ENCODE measurements around the gene RNFT2. TPM values are rescaled to one million over a fixed set of nuclear protein-coding genes. Genes with fewer than 3 reads are reported as not detected.
A peak's percentile ranks its signal among the peaks of the same experiment; 100 is the strongest.

RNFT2 gene
- total RNA-seq, 5 donors from 2014 or later (not counting 1 experiment from before 2014, with no cell fraction given), result 5.1 to 7.6 (median 6.9) TPM

GRCh38 chr12:116820064-116820656 lies 82.0 kb downstream of the RNFT2 start:
- Mint-ChIP-seq H3K27ac (peak overlapping the region; percentile 55 to 62), H3K4me1 (peaks cover 22 to 31% (median 27%) of the 10 kb centered on the region in 3 donors), H3K27me3 (no peaks in the 10 kb centered on the region), H3K4me3 (peak overlapping the region; percentile 63 to 95 (median 92)), H3K9me3 (peaks cover 0 to 4% (median 0%) of the 10 kb centered on the region in 3 donors), H3K36me3 (peaks cover 3% of the 10 kb centered on the region)
- ChIA-PET POLR2A (interaction anchor here in 1 of 2 donors (0.6 kb wide), 1 partner anchor 1322 kb away, joined by 9 read pairs; no protein-coding TSS in a partner anchor), CTCF (interaction anchor here in 1 of 2 donors (0.5 kb wide), 1 partner anchor 102 kb away, joined by 3 read pairs; no protein-coding TSS in a partner anchor)
- DNase-seq (peak in 1 of 35 experiments; percentile 5), ATAC-seq (replicated peaks in 1 of 4) (no peak)
- Histone ChIP-seq H3K27me3 (replicated peaks in 1 of 2; ENCODE audit: control insufficient read depth in 2 of 2, extremely low read depth in 1 of 2, insufficient read depth in 2 of 2, low read length in 1 of 2) (no peaks in the 10 kb centered on the region), H3K4me3 (ENCODE audit: control insufficient read depth in 1 of 2, extremely low read depth in 1 of 2, low read length in 1 of 2) (no peak overlapping the region), H3K36me3 (ENCODE audit: control insufficient read depth in 2 of 2, extremely low read depth in 1 of 2, insufficient read depth in 1 of 2, low read length in 1 of 2) (no peaks in the 10 kb centered on the region), H3K27ac (ENCODE audit: low read length) (no peak overlapping the region), H3K9me3 (no peaks in the 10 kb centered on the region), H3K4me1 (ENCODE audit: control insufficient read depth in 1 of 2, extremely low read depth in 1 of 2, insufficient read depth in 2 of 2, low read length in 2 of 2) (peaks cover 4 to 16% of the 10 kb centered on the region in 2 experiments)
- 92% methylated on average over 2 of the region's 10 CpGs for WGBS (ENCODE audit: insufficient coverage)

GRCh38 chr12:116821291-116821690 lies 83.2 kb downstream of the RNFT2 start:
- Mint-ChIP-seq H3K36me3 (peaks cover 9% of the 10 kb centered on the region), H3K27me3 (no peaks in the 10 kb centered on the region), H3K4me3 (no peak overlapping the region), H3K9me3 (peaks cover 0 to 4% (median 0%) of the 10 kb centered on the region in 3 donors), H3K27ac (no peak overlapping the region), H3K4me1 (peaks cover 22 to 31% (median 27%) of the 10 kb centered on the region in 3 donors)
- Histone ChIP-seq H3K9me3 (no peaks in the 10 kb centered on the region), H3K36me3 (ENCODE audit: control insufficient read depth in 2 of 2, extremely low read depth in 1 of 2, insufficient read depth in 1 of 2, low read length in 1 of 2) (no peaks in the 10 kb centered on the region), H3K27me3 (replicated peaks in 1 of 2; ENCODE audit: control insufficient read depth in 2 of 2, extremely low read depth in 1 of 2, insufficient read depth in 2 of 2, low read length in 1 of 2) (no peaks in the 10 kb centered on the region), H3K27ac (ENCODE audit: low read length) (no peak overlapping the region), H3K4me1 (ENCODE audit: control insufficient read depth in 1 of 2, extremely low read depth in 1 of 2, insufficient read depth in 2 of 2, low read length in 2 of 2) (peaks cover 4 to 16% of the 10 kb centered on the region in 2 experiments), H3K4me3 (ENCODE audit: control insufficient read depth in 1 of 2, extremely low read depth in 1 of 2, low read length in 1 of 2) (no peak overlapping the region)
- ChIA-PET CTCF (no interaction called here), POLR2A (interaction anchor here in 1 of 2 donors (0.6 kb wide), 1 partner anchor 29 kb away, joined by 3 read pairs; no protein-coding TSS in a partner anchor)
- 76% methylated on average over 6 of the region's 8 CpGs for WGBS (ENCODE audit: insufficient coverage)
- DNase-seq (no peak), ATAC-seq (replicated peaks in 1 of 4) (no peak)

- H3K4me1 ChIP-seq (ENCODE audit: control insufficient read depth in 1 of 2, extremely low read depth in 1 of 2, insufficient read depth in 2 of 2, low read length in 2 of 2), result no peaks in the 10 kb centered on the region
- no peak overlapping the region for H3K27ac ChIP-seq (ENCODE audit: low read length)
- H3K9me3 Mint-ChIP-seq, result peaks cover 0 to 4% (median 0%) of the 10 kb centered on the region in 3 donors
- POLR2A ChIA-PET, result no interaction called here
- CTCF ChIA-PET, result no interaction called here
- no peak overlapping the region for H3K4me3 Mint-ChIP-seq
- H3K9me3 ChIP-seq, result no peaks in the 10 kb centered on the region
- H3K36me3 Mint-ChIP-seq, result peaks cover 9% of the 10 kb centered on the region
- no peak overlapping the region for H3K4me3 ChIP-seq (ENCODE audit: control insufficient read depth in 1 of 2, extremely low read depth in 1 of 2, low read length in 1 of 2)
- no peaks in the 10 kb centered on the region for H3K36me3 ChIP-seq (ENCODE audit: control insufficient read depth in 2 of 2, extremely low read depth in 1 of 2, insufficient read depth in 1 of 2, low read length in 1 of 2)
- no peaks in the 10 kb centered on the region for H3K4me1 Mint-ChIP-seq
- no CpG with 5 or more reads among the region's 4 CpGs for WGBS (ENCODE audit: insufficient coverage)
- DNase-seq (no peak), ATAC-seq (replicated peaks in 1 of 4) (no peak)
- no peaks in the 10 kb centered on the region for H3K27me3 Mint-ChIP-seq
- H3K27ac Mint-ChIP-seq, result no peak overlapping the region
- H3K27me3 ChIP-seq (replicated peaks in 1 of 2; ENCODE audit: control insufficient read depth in 2 of 2, extremely low read depth in 1 of 2, insufficient read depth in 2 of 2, low read length in 1 of 2), result no peaks in the 10 kb centered on the region
Measured at GRCh38 chr12:116827432-116827831, 89.3 kb downstream of the RNFT2 start.

- Mint-ChIP-seq H3K4me3 (no peak overlapping the region), H3K36me3 (peaks cover 15% of the 10 kb centered on the region), H3K4me1 (no peaks in the 10 kb centered on the region), H3K27ac (no peak overlapping the region), H3K9me3 (peaks cover 0 to 2% (median 0%) of the 10 kb centered on the region in 3 donors), H3K27me3 (no peaks in the 10 kb centered on the region)
- WGBS (ENCODE audit: insufficient coverage), result 100% methylated on average over 2 of the region's 6 CpGs
- no peaks in the 10 kb centered on the region for H3K4me1 ChIP-seq (ENCODE audit: control insufficient read depth in 1 of 2, extremely low read depth in 1 of 2, insufficient read depth in 2 of 2, low read length in 2 of 2)
- DNase-seq (no peak), ATAC-seq (replicated peaks in 1 of 4) (no peak)
- H3K4me3 ChIP-seq (ENCODE audit: control insufficient read depth in 1 of 2, extremely low read depth in 1 of 2, low read length in 1 of 2), result no peak overlapping the region
- no peak overlapping the region for H3K27ac ChIP-seq (ENCODE audit: low read length)
- ChIA-PET CTCF (no interaction called here), POLR2A (interaction anchor here in 1 of 2 donors (0.5 kb wide), 1 partner anchor 110 kb away, joined by 4 read pairs; no protein-coding TSS in a partner anchor)
- no peaks in the 10 kb centered on the region for H3K27me3 ChIP-seq (replicated peaks in 1 of 2; ENCODE audit: control insufficient read depth in 2 of 2, extremely low read depth in 1 of 2, insufficient read depth in 2 of 2, low read length in 1 of 2)
- H3K9me3 ChIP-seq, result no peaks in the 10 kb centered on the region
- no peaks in the 10 kb centered on the region for H3K36me3 ChIP-seq (ENCODE audit: control insufficient read depth in 2 of 2, extremely low read depth in 1 of 2, insufficient read depth in 1 of 2, low read length in 1 of 2)
Measured at GRCh38 chr12:116832353-116832752, 94.2 kb downstream of the RNFT2 start.

- ChIA-PET POLR2A (no interaction called here), CTCF (no interaction called here)
- H3K4me3 ChIP-seq (ENCODE audit: control insufficient read depth in 1 of 2, extremely low read depth in 1 of 2, low read length in 1 of 2), result no peak overlapping the region
- H3K9me3 ChIP-seq, result no peaks in the 10 kb centered on the region
- H3K4me1 ChIP-seq (ENCODE audit: control insufficient read depth in 1 of 2, extremely low read depth in 1 of 2, insufficient read depth in 2 of 2, low read length in 2 of 2), result no peaks in the 10 kb centered on the region
- H3K36me3 ChIP-seq (ENCODE audit: control insufficient read depth in 2 of 2, extremely low read depth in 1 of 2, insufficient read depth in 1 of 2, low read length in 1 of 2), result no peaks in the 10 kb centered on the region
- no peak overlapping the region for H3K27ac Mint-ChIP-seq
- H3K9me3 Mint-ChIP-seq, result peaks cover 0 to 2% (median 0%) of the 10 kb centered on the region in 3 donors
- H3K4me3 Mint-ChIP-seq, result no peak overlapping the region
- H3K27ac ChIP-seq (ENCODE audit: low read length), result no peak overlapping the region
- peaks cover 23% of the 10 kb centered on the region for H3K36me3 Mint-ChIP-seq
- no peaks in the 10 kb centered on the region for H3K27me3 ChIP-seq (replicated peaks in 1 of 2; ENCODE audit: control insufficient read depth in 2 of 2, extremely low read depth in 1 of 2, insufficient read depth in 2 of 2, low read length in 1 of 2)
- DNase-seq (no peak), ATAC-seq (replicated peaks in 1 of 4) (no peak)
- WGBS (ENCODE audit: insufficient coverage), result 92% methylated on average over 6 of the region's 10 CpGs
- no peaks in the 10 kb centered on the region for H3K27me3 Mint-ChIP-seq
- H3K4me1 Mint-ChIP-seq, result no peaks in the 10 kb centered on the region
Measured at GRCh38 chr12:116833474-116833873, 95.4 kb downstream of the RNFT2 start.

- Histone ChIP-seq H3K27ac (ENCODE audit: low read length) (no peak overlapping the region), H3K27me3 (replicated peaks in 1 of 2; ENCODE audit: control insufficient read depth in 2 of 2, extremely low read depth in 1 of 2, insufficient read depth in 2 of 2, low read length in 1 of 2) (no peaks in the 10 kb centered on the region), H3K36me3 (ENCODE audit: control insufficient read depth in 2 of 2, extremely low read depth in 1 of 2, insufficient read depth in 1 of 2, low read length in 1 of 2) (no peaks in the 10 kb centered on the region), H3K4me3 (ENCODE audit: control insufficient read depth in 1 of 2, extremely low read depth in 1 of 2, low read length in 1 of 2) (no peak overlapping the region), H3K4me1 (ENCODE audit: control insufficient read depth in 1 of 2, extremely low read depth in 1 of 2, insufficient read depth in 2 of 2, low read length in 2 of 2) (no peaks in the 10 kb centered on the region), H3K9me3 (no peaks in the 10 kb centered on the region)
- 100% methylated on average over 1 of the region's 1 CpG for WGBS (ENCODE audit: insufficient coverage)
- ChIA-PET CTCF (no interaction called here), POLR2A (no interaction called here)
- Mint-ChIP-seq H3K36me3 (peaks cover 24% of the 10 kb centered on the region), H3K4me1 (no peaks in the 10 kb centered on the region), H3K9me3 (peaks cover 0 to 2% (median 0%) of the 10 kb centered on the region in 3 donors), H3K27me3 (no peaks in the 10 kb centered on the region), H3K27ac (no peak overlapping the region), H3K4me3 (no peak overlapping the region)
- no peak for DNase-seq
- ATAC-seq (replicated peaks in 1 of 4), result no peak
Measured at GRCh38 chr12:116835484-116835883, 97.4 kb downstream of the RNFT2 start.

All from T-cell (primary cell).